K562 (cell line): Measurements from ENCODE around the gene POP5. TPM values are rescaled to one million over a fixed set of nuclear protein-coding genes. Genes with fewer than 3 reads are reported as not detected.

ENCODE experiments used
- ATAC-seq: fragments of 200-7000 bp; cut with Tn5 transposase; 3 replicates; pipeline ENCODE4 v1.9.1; 2020; ENCODE audit warnings: moderate library complexity
- BruUV-seq: library from RNA; stranded (reverse); fragments of 400-500 nt; replicated peaks from 2 replicates; lab custom pipeline; 2021; lab: Mats Ljungman, UMichigan
- CTCF ChIA-PET: fragments of 300-600 bp; formaldehyde crosslinking; extraction: SDS; loops from one replicate; lab custom pipeline; 2021; ENCODE audit warnings: low intra/inter-chr PET ratio; lab: Yijun Ruan, JAX
- POLR2A ChIA-PET: fragments of 300-600, 350-650 bp; sonication (Branson Sonifier 250); formaldehyde crosslinking; extraction: SDS; loops from one replicate; lab custom pipeline; 2021; ENCODE audit warnings: antibody characterized with exemption, inconsistent platforms; lab: Yijun Ruan, JAX
- DNase-seq, 4 experiments: peaks; one replicate each; pipeline versions ENCODE4 v3.0.0 to v3.0.0-alpha.2; 2011 to 2018; ENCODE audit warnings: low spot score in 3 of 4, mixed read lengths in 3 of 4; ENCODE audit errors: extremely low read depth in 1 of 4
- FAIRE-seq: peaks from 2 replicates; lab custom pipeline; 2011; peaks lifted over from hg19 to GRCh38; lab: Jason Lieb, UNC
- H2AFZ ChIP-seq: 2 replicates; pipeline ENCODE4 v1.6.0; 2011; ENCODE audit warnings: low read depth, low read length, control low read depth, inconsistent platforms
- H3K27ac ChIP-seq: fragments of 200-600 bp; 3 replicates; pipeline ENCODE4 v1.8.0; 2011; ENCODE audit warnings: low read depth, mild to moderate bottlenecking, control low read depth, inconsistent platforms, low read length, moderate library complexity, mixed read lengths; ENCODE audit errors: extremely low read depth
- H3K27me3 ChIP-seq, 2 experiments: fragments of 300-600 bp in 1 of 2; 2 replicates in 1 of 2; 3 replicates in 1 of 2; pipeline versions ENCODE4 v1.6.0 to v1.8.0; 2011; ENCODE audit warnings: inconsistent platforms in 2 of 2, low read length in 2 of 2, mild to moderate bottlenecking in 1 of 2, mixed read lengths in 1 of 2, moderate library complexity in 1 of 2; ENCODE audit not compliant: control insufficient read depth in 2 of 2, insufficient read depth in 2 of 2
- H3K36me3 ChIP-seq: fragments of 300-600 bp; 3 replicates; pipeline ENCODE4 v1.8.0; 2011; ENCODE audit warnings: mild to moderate bottlenecking, low read length, inconsistent platforms; ENCODE audit not compliant: control insufficient read depth, insufficient read depth
- H3K4me1 ChIP-seq, 2 experiments: fragments of 200-600 bp in 1 of 2; replicated peaks in 1 of 2; 2 replicates in 1 of 2; 3 replicates in 1 of 2; pipeline versions ENCODE4 v1.5.1 to v1.8.0; 2011; ENCODE audit warnings: inconsistent platforms in 2 of 2, low read length in 2 of 2, mild to moderate bottlenecking in 1 of 2, mixed read lengths in 1 of 2, moderate library complexity in 1 of 2; ENCODE audit not compliant: control insufficient read depth in 2 of 2, insufficient read depth in 2 of 2
- H3K4me2 ChIP-seq: 2 replicates; pipeline ENCODE4 v1.6.1; 2011; ENCODE audit warnings: low read length, control low read depth, inconsistent platforms, mixed read lengths; ENCODE audit not compliant: insufficient read depth
- H3K4me3 ChIP-seq: fragments of 200-600 bp; sonication (generic), shearing (Covaris generic); 2 replicates; pipeline ENCODE4 v1.5.1; 2016; ENCODE audit warnings: control low read depth, inconsistent platforms
- H3K79me2 ChIP-seq: fragments of 200-600 bp; 3 replicates; pipeline ENCODE4 v1.8.0; 2011; ENCODE audit warnings: low read length, inconsistent platforms; ENCODE audit not compliant: control insufficient read depth, insufficient read depth
- H3K9ac ChIP-seq, 2 experiments: 2 replicates each; pipeline versions ENCODE4 v1.6.0 to v1.6.1; 2011; ENCODE audit warnings: low read depth in 2 of 2, low read length in 2 of 2, control low read depth in 1 of 2, inconsistent platforms in 1 of 2, mild to moderate bottlenecking in 1 of 2, mixed read lengths in 1 of 2; ENCODE audit not compliant: insufficient read depth in 1 of 2
- H3K9me1 ChIP-seq: one replicate; pipeline ENCODE4 v1.6.0; 2011; ENCODE audit warnings: inconsistent platforms, mild to moderate bottlenecking, low read length, moderate library complexity; ENCODE audit not compliant: control insufficient read depth, insufficient read depth
- H3K9me3 ChIP-seq: replicated peaks from 2 replicates; pipeline ENCODE4 v1.5.1; 2011; ENCODE audit warnings: low read depth, low read length, inconsistent platforms; ENCODE audit not compliant: control insufficient read depth, insufficient read depth
- H4K20me1 ChIP-seq: replicated peaks from 2 replicates; pipeline ENCODE4 v1.6.1; 2011; ENCODE audit warnings: low read length, inconsistent platforms, mixed read lengths; ENCODE audit not compliant: control insufficient read depth, insufficient read depth
- BCOR ChIP-seq: fragments of 450-650 bp; IDR thresholded peaks from 2 replicates; pipeline ENCODE4 v1.6.1; 2016
- ESRRA ChIP-seq: fragments of 450-650 bp; IDR thresholded peaks from 2 replicates; pipeline ENCODE4 v1.6.1; 2014; ENCODE audit warnings: low read depth, mild to moderate bottlenecking, moderate library complexity, borderline replicate concordance
- FOSL1 ChIP-seq: fragments of 200-800 bp; sonication (Bioruptor generic); conservative IDR thresholded peaks from 2 replicates; pipeline ENCODE4 v1.6.1; 2016; ENCODE audit warnings: missing genetic modification characterization, missing compliant biosample characterization
- IRF1 ChIP-seq: sonication (generic); formaldehyde crosslinking; IDR thresholded peaks from 2 replicates; pipeline ENCODE4 v1.8.0; 2022; ENCODE audit warnings: missing genetic modification reagents, mild to moderate bottlenecking, borderline replicate concordance
- RBM25 ChIP-seq: fragments of 200-400 bp; formaldehyde crosslinking; IDR thresholded peaks from 2 replicates; pipeline ENCODE4 v1.6.1; 2018; ENCODE audit warnings: low read length, low read depth, moderate library complexity; ENCODE audit not compliant: severe bottlenecking
- ZBTB7A ChIP-seq: IDR thresholded peaks from 2 replicates; pipeline ENCODE4 v1.6.1; 2011; ENCODE audit warnings: low read depth, mild to moderate bottlenecking, low read length, moderate library complexity, borderline replicate concordance; ENCODE audit not compliant: control insufficient read depth
- WGBS: fragments of 100-300 bp; shearing (Covaris generic); methylation state at CpG from one replicate; pipeline ENCODE4 v1.1.6; 2016; ENCODE audit warnings: low coverage, mixed read lengths; ENCODE audit not compliant: insufficient coverage; ENCODE audit errors: missing lambda C conversion rate; 5-methylcytosine and 5-hydroxymethylcytosine counted together
- in situ Hi-C: fragments of 300-500 bp; cut with MboI; formaldehyde crosslinking; loops from 4 replicates; pipeline ENCODE4 v1.15.0; 2018; ENCODE audit warnings: inconsistent platforms, mixed read lengths
- intact Hi-C: fragments of 100-400 bp; cut with micrococcal nuclease; formaldehyde crosslinking; loops from 2 replicates; pipeline ENCODE4 v1.14.2; 2022
- polyA plus RNA-seq, 8 experiments: library from polyadenylated mRNA; depleted of rRNA in 4 of 8; stranded (reverse) in 5 of 8; unstranded in 3 of 8; fragments of >200 nt; fragmentation: Nextera tagmentation in 2 of 8; fragmentation: Illumina TruSeq in 1 of 8; extraction: Ambion mirVana in 2 of 8; extraction: Trizol in 1 of 8; gene quantifications; 2 replicates each; pipeline versions ENCODE4 v1.2.1 to v1.2.3, GENCODE V29; 2011 to 2014; ENCODE audit warnings: inconsistent platforms in 1 of 8, missing spikeins in 1 of 8
- total RNA-seq, 7 experiments: library from RNA; depleted of rRNA in 6 of 7; stranded (reverse); fragments of >200 nt in 6 of 7; fragmentation: Illumina TruSeq in 2 of 7; extraction: Trizol in 2 of 7; gene quantifications; 2 replicates each; pipeline versions ENCODE4 v1.2.1 to v1.2.3, GENCODE V29; 2011 to 2021; ENCODE audit warnings: low replicate concordance in 1 of 7

Gene POP5
- total and polyA plus RNA-seq, 9 of the 15 experiments (the other 6 are each of a cell fraction or from before 2014, with no cell fraction given) = 57.5 to 253 (median 73.8) TPM

DNA sequence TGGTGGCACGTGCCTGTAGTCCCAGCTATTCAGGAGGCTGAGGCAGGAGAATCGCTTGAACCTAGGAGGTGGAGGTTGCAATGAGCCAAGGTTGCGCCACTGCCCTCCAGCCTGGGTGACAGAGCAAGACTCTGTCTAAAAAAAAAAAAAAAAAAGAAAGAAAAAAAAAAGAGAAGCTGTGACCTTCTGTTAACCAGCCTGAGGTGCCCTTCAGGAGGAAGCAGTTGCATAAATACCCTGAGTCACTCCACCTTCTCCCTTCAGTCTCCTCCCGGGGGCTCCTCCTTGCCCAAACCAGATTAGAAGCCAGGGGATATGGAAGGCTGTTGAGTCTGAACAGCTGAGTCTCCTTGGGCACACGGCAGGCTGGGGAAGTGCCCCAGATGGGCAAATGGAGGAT is 21.2 kb upstream of the POP5 start (continued):
- TF ChIP-seq ESRRA = peak; percentile 78
- peak; percentile 32; the same call in 1 of the 2 replicates for TF ChIP-seq ZBTB7A
- peak; percentile 50 for TF ChIP-seq FOSL1
- TF ChIP-seq, all 486 proteins: peak for 16; not testable (repeated sequence) for 470

DNA sequence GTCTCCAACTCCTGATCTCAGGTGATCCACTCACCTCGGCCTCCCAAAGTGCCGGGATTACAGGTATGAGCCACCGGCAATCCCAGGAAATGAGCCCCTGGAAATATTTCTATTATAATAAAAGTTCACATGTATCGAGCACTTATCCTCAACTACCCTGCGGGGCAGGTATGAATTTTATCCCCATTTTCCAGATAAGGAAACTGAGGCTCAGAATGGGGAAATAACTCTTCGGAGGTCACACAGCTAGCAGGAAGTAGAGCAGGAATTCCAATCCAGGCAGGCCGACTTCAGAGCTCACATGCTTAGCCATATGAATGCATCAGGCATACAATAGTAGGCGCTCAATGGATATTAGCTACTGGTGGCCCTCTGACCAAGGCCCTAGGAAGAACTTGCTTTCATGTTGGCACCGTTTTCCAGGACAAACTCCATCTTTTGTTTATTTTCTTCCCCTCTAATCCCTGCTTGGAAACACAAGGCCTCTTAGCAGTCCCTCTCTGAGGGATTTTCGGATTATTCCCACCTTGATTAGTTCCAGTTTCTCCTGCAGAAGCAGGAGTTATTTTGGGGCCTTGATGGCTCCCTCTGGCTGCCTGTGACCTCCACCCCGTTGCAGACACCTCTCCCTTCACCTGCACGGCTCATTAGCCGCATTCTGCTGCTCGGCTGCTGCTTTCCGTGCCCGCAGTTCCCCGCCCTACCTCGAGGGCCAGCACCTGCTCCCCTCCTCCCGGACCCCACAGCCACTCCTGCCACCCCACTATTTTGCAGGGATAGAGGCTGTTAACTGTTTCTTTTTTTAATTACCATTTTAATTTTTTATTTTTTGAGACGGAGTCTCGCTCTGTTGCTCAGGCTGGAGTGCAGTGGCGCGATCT is 18.7 kb upstream of the POP5 start:
- DNase-seq (no peak), FAIRE-seq (no peak), ATAC-seq (no peak)
- Histone ChIP-seq H3K9me3 (no peaks in the 10 kb centered on the region), H3K4me3 (no peak overlapping the region), H3K27me3 (peaks cover 0 to 16% of the 10 kb centered on the region in 2 experiments; a peak in 2 of 5 replicates), H2AFZ (no peak overlapping the region), H4K20me1 (no peaks in the 10 kb centered on the region), H3K4me2 (no peak overlapping the region), H3K36me3 (no peaks in the 10 kb centered on the region), H3K79me2 (no peaks in the 10 kb centered on the region), H3K9me1 (no peaks in the 10 kb centered on the region), H3K9ac (no peak overlapping the region; a peak in 1 of 4 replicates), H3K27ac (no peak overlapping the region), H3K4me1 (peaks cover 8 to 15% of the 10 kb centered on the region in 2 experiments; a peak in 4 of 5 replicates)
- in situ Hi-C loops = no loop called here
- WGBS = 48% methylated on average over 21 of the region's 23 CpGs
- TF ChIP-seq RBM25 (peak; percentile 86), IRF1 (CRISPR knock-in tag) (no peak), BCOR (peak; percentile 26; the same call in 1 of the 2 replicates)
- no TSS peak for BruUV-seq
- POLR2A ChIA-PET = no interaction called here
- intact Hi-C loops = no loop called here
- CTCF ChIA-PET = no interaction called here
